Stimulated activated CD4-positive, alpha-beta T cell treated with anti-CD3 and anti-CD28 coated beads, TNF-alpha, amount 100 ng/mL, for 48 hours (primary cell): Measurements from ENCODE around the gene HOPX.
"Not testable (repeated sequence)": the region's sequence is repeated elsewhere in the genome, so short reads cannot be mapped to it uniquely, and the experiment has no call there.

Experiments
- DNase-seq, 3 donors: peaks; one replicate each; pipeline ENCODE4 v3.0.0-alpha.2; 2020; ENCODE audit warnings: low read depth in 3 of 3

The HOPX gene

GRCh38 chr4:56688094-56688647, 7.1 kb upstream of the HOPX start:
- no peak for DNase-seq

- no peak for DNase-seq
These were observed 5.6 kb upstream of the HOPX start for GRCh38 chr4:56686537-56687231.

GRCh38 chr4:56684320-56685050, 3.4 kb upstream of the HOPX start:
- no peak for DNase-seq

GRCh38 chr4:56683455-56683854, 2.4 kb upstream of the HOPX start:
- no peak for DNase-seq

- DNase-seq: no peak
These were observed 893 bp upstream of the HOPX start for GRCh38 chr4:56681853-56682525.

GRCh38 chr4:56680266-56680665, 830 bp downstream of the HOPX start:
- DNase-seq: no peak

- DNase-seq: no peak
These were observed 3.4 kb downstream of the HOPX start for GRCh38 chr4:56677711-56678110.

GRCh38 chr4:56674984-56675383, 6.1 kb downstream of the HOPX start:
- no peak for DNase-seq

- no peak for DNase-seq
These were observed 9.2 kb downstream of the HOPX start for GRCh38 chr4:56671860-56672259.

GRCh38 chr4:56671373-56671772, 9.7 kb downstream of the HOPX start:
- no peak for DNase-seq

- no peak for DNase-seq
These were observed 12.8 kb downstream of the HOPX start for GRCh38 chr4:56668267-56668666.

- DNase-seq: not testable (repeated sequence)
These were observed 13.7 kb downstream of the HOPX start for GRCh38 chr4:56667396-56667795.

- no peak for DNase-seq
These were observed 14.8 kb downstream of the HOPX start for GRCh38 chr4:56666279-56666678.

GRCh38 chr4:56665781-56666180, 15.3 kb downstream of the HOPX start:
- no peak for DNase-seq

GRCh38 chr4:56662782-56663468, 18.2 kb downstream of the HOPX start:
- DNase-seq: no peak

- DNase-seq: no peak
These were observed 21.1 kb downstream of the HOPX start for GRCh38 chr4:56659946-56660345.

GRCh38 chr4:56658528-56658927, 22.6 kb downstream of the HOPX start:
- DNase-seq: no peak

GRCh38 chr4:56657818-56658217, 23.3 kb downstream of the HOPX start:
- no peak for DNase-seq

- no peak for DNase-seq
These were observed 24.0 kb downstream of the HOPX start for GRCh38 chr4:56657128-56657527.

- peak in 1 of 3 donors; percentile 30 for DNase-seq
These were observed 24.8 kb downstream of the HOPX start for GRCh38 chr4:56656346-56656643.

GRCh38 chr4:56655627-56656345, 25.3 kb downstream of the HOPX start:
- DNase-seq: no peak
